ENCODE measurements around the gene TERT.

DNA sequence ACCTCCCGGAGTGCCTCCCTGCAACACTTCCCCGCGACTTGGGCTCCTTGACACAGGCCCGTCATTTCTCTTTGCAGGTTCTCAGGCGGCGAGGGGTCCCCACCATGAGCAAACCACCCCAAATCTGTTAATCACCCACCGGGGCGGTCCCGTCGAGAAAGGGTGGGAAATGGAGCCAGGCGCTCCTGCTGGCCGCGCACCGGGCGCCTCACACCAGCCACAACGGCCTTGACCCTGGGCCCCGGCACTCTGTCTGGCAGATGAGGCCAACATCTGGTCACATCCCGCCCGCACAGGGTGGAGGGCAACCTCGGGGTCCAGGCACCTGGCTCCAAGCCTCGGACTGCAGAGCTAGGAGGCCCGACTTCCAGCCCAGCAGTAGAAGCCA lies 776 bp upstream of the TERT start:
- TF ChIP-seq, protein P1, sequence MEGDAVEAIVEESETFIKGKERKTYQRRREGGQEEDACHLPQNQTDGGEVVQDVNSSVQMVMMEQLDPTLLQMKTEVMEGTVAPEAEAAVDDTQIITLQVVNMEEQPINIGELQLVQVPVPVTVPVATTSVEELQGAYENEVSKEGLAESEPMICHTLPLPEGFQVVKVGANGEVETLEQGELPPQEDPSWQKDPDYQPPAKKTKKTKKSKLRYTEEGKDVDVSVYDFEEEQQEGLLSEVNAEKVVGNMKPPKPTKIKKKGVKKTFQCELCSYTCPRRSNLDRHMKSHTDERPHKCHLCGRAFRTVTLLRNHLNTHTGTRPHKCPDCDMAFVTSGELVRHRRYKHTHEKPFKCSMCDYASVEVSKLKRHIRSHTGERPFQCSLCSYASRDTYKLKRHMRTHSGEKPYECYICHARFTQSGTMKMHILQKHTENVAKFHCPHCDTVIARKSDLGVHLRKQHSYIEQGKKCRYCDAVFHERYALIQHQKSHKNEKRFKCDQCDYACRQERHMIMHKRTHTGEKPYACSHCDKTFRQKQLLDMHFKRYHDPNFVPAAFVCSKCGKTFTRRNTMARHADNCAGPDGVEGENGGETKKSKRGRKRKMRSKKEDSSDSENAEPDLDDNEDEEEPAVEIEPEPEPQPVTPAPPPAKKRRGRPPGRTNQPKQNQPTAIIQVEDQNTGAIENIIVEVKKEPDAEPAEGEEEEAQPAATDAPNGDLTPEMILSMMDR (IDR thresholded peaks at IDR 0.05; ENCODE audit: insufficient read depth, low read length, poor library complexity, severe bottlenecking), result no peak
- no peak for TF ChIP-seq EZH2phosphoT487 (conservative IDR thresholded peaks at IDR 0.05; ENCODE audit: low read length)
